Large intestine (tissue), 3 donors: ENCODE results near the gene CLDN7. TPM values are rescaled to one million over a fixed set of nuclear protein-coding genes. Genes with fewer than 3 reads are reported as not detected.
A peak's percentile ranks its signal among the peaks of the same experiment; 100 is the strongest.

Source experiments
- DNase-seq, 2 donors: peaks; one replicate each; pipeline versions ENCODE4 v3.0.0 to v3.0.0-alpha.2; 2013
- H3K27ac ChIP-seq: one replicate; pipeline ENCODE4 v1.5.1; 2013; ENCODE audit warnings: low read length
- H3K27me3 ChIP-seq: 2 replicates; pipeline ENCODE4 v1.6.1; 2013; ENCODE audit warnings: low read length; ENCODE audit not compliant: control insufficient read depth, insufficient read depth
- H3K36me3 ChIP-seq: 2 replicates; pipeline ENCODE4 v1.6.1; 2013; ENCODE audit warnings: low read length; ENCODE audit not compliant: control insufficient read depth, insufficient read depth
- H3K4me1 ChIP-seq: one replicate; pipeline ENCODE4 v1.6.1; 2013; ENCODE audit warnings: low read length; ENCODE audit not compliant: control insufficient read depth, insufficient read depth
- H3K4me3 ChIP-seq: one replicate; pipeline ENCODE4 v1.5.1; 2013; ENCODE audit warnings: low read length
- H3K9me3 ChIP-seq: one replicate; pipeline ENCODE4 v1.6.1; 2013; ENCODE audit warnings: mild to moderate bottlenecking, low read depth, low read length, moderate library complexity; ENCODE audit not compliant: control insufficient read depth
- WGBS: methylation state at CpG from one replicate; pipeline ENCODE4 v1.1.5; 2013; ENCODE audit warnings: low lambda C conversion rate; ENCODE audit not compliant: insufficient coverage; 5-methylcytosine and 5-hydroxymethylcytosine counted together
- polyA plus RNA-seq: library from polyadenylated mRNA; unstranded; fragments of 120-200 nt; gene quantifications from one replicate; pipeline ENCODE4 v1.2.1, GENCODE V29; 2013

CLDN7 gene
- polyA plus RNA-seq, 1 donor = 250 TPM

DNA sequence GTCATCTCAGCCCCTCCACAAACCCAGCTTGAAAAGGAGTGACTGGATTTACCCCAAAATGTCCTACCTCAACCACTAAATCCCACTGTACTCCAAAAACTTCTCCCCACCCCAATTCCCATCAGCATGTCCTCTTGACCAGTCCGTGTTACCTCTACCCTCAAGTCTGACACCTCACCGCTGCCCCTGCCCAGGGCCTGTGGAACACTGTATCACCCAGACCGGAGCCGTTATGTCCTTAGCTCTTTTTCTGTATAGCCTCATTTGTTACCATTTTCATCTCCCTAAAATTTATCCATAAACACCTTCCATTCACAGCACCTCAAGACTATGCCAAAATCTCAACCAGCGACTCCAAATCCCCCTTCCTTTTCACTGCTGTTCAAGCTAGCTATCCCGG, 25.5 kb downstream of the CLDN7 start:
- Histone ChIP-seq H3K27ac (peak overlapping the region; percentile 66), H3K4me1 (peaks cover 40% of the 10 kb centered on the region), H3K27me3 (no peaks in the 10 kb centered on the region), H3K4me3 (peak overlapping the region; percentile 98), H3K36me3 (peaks cover 34% of the 10 kb centered on the region), H3K9me3 (no peaks in the 10 kb centered on the region)
- DNase-seq = no peak
- 88% methylated on average over 5 of the region's 6 CpGs for WGBS

- Histone ChIP-seq H3K27me3 (no peaks in the 10 kb centered on the region), H3K4me3 (peak overlapping the region; percentile 95), H3K36me3 (peaks cover 32% of the 10 kb centered on the region), H3K27ac (peak overlapping the region; percentile 96), H3K4me1 (peaks cover 37% of the 10 kb centered on the region), H3K9me3 (no peaks in the 10 kb centered on the region)
- peak in 1 of 2 donors; percentile 65 for DNase-seq
- WGBS = no CpG with 5 or more reads among the region's 22 CpGs
Observed at GRCh38 chr17:7235693-7236665, 26.3 kb downstream of the CLDN7 start.

DNA sequence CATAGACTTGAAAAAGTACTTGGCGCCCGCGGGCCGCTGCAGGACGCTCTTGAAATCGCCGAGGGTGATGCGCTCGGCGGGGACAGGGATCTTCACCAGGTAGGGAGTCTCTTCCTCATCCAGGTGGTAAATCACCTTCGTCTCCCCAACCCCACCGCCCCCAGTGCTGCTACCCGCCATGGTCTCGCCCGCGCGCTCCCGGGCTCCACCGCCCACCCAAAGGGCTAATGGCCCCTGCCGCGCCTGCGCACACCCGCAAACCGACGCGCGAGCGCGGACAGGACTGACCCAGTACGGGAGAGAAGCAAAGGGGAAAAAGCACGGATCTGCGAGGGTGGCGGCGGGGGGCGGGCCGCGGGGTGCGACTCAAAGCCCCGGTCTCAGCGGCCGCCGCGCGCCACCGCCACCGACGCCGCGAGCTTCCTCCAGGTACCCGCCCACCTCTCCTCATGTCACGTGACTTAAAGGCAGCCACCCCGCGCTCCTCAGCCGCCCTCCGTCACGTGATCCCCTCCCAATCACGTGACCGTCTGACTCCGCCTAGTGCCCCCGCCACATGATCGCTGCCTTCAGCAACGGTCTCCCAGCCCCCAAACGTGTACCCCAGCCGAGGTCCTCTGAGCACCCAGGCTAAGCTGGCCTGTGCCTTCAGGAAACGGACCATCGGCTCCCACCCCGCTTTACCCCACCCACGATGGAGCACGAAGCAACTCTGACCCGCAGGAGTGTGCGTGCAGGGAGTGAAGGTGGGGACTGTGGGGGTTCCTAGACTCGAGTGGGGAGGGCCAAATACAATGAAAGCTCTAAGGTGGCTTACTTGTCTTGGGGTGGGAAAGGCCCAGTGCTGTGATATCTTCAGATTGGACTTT, 28.0 kb downstream of the CLDN7 start, which contains the start of gene DVL2:
Gene DVL2, minus strand, starts transcription at position 435 of the 869 bp plus-strand sequence. Its CDS starts 255 bp downstream, at position 180.
- Histone ChIP-seq H3K36me3 (peaks cover 37% of the 10 kb centered on the region), H3K27ac (peak within 1 kb of the TSS; percentile 96), H3K4me3 (peak within 1 kb of the TSS; percentile 95), H3K27me3 (no peaks in the 10 kb centered on the region), H3K9me3 (no peaks in the 10 kb centered on the region), H3K4me1 (peaks cover 26% of the 10 kb centered on the region)
- WGBS = no CpG with 5 or more reads among the region's 72 CpGs
- DNase-seq = peak; percentile 96 to 97

GRCh38 chr17:7233701-7234082, 28.6 kb downstream of the CLDN7 start:
- H3K4me1 ChIP-seq = peaks cover 26% of the 10 kb centered on the region
- WGBS = no CpG with 5 or more reads among the region's 9 CpGs
- peaks cover 43% of the 10 kb centered on the region for H3K36me3 ChIP-seq
- H3K9me3 ChIP-seq = peaks cover 2% of the 10 kb centered on the region
- H3K4me3 ChIP-seq = peak overlapping the region; percentile 95
- H3K27me3 ChIP-seq = no peaks in the 10 kb centered on the region
- no peak for DNase-seq
- peak overlapping the region; percentile 96 for H3K27ac ChIP-seq

GRCh38 chr17:7232114-7232513, 30.2 kb downstream of the CLDN7 start:
- no peaks in the 10 kb centered on the region for H3K27me3 ChIP-seq
- DNase-seq = no peak
- H3K4me3 ChIP-seq = peak overlapping the region; percentile 95
- peaks cover 2% of the 10 kb centered on the region for H3K9me3 ChIP-seq
- no CpG with 5 or more reads among the region's 5 CpGs for WGBS
- no peak overlapping the region for H3K27ac ChIP-seq
- H3K36me3 ChIP-seq = peaks cover 56% of the 10 kb centered on the region
- peaks cover 21% of the 10 kb centered on the region for H3K4me1 ChIP-seq

DNA sequence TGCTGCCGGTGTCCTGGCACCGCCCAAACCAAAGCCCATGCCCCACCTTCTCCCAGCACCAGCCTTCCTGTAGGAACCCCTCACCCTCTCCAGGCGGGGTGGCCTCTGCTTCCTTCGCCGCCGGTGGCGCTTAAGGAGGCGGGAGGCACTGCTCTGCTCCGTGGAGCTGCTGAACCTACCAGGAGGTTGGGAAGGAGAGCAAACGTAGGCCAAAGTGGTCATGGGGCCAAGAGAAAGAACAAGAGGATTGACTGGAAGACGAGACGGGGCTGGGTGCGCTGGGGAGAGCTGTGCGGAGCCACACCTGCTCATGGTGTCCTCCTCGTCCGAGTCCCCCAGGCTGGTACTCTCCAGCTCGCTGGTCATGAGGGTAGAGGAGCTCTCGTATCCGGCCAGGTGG, 32.8 kb downstream of the CLDN7 start:
- Histone ChIP-seq H3K4me3 (no peak overlapping the region), H3K36me3 (peaks cover 61% of the 10 kb centered on the region), H3K4me1 (peaks cover 7% of the 10 kb centered on the region), H3K27me3 (no peaks in the 10 kb centered on the region), H3K9me3 (peaks cover 2% of the 10 kb centered on the region), H3K27ac (no peak overlapping the region)
- no peak for DNase-seq
- WGBS = no CpG with 5 or more reads among the region's 19 CpGs

DNA sequence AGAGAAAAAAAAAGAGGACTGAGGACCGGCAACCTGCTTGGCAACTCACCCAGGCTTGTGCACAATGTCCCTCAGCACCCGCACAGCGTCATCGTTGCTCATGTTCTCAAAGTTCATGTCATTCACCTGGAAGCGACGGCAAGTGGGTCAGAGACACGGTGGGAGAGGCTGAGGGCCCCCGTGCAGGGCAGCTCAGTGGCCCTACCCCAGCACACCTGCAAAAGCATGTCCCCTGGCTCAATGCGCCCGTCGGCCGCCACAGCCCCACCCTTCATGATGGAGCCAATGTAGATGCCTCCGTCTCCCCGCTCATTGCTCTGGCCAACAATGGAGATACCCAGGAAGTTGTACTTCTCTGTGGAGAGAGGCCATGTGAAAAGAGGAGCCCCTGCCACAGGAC, 33.4 kb downstream of the CLDN7 start:
- Histone ChIP-seq H3K4me1 (peaks cover 7% of the 10 kb centered on the region), H3K27ac (no peak overlapping the region), H3K27me3 (no peaks in the 10 kb centered on the region), H3K4me3 (no peak overlapping the region), H3K9me3 (peaks cover 2% of the 10 kb centered on the region), H3K36me3 (peaks cover 67% of the 10 kb centered on the region)
- WGBS = no CpG with 5 or more reads among the region's 14 CpGs
- DNase-seq = no peak

- H3K4me1 ChIP-seq = peaks cover under 1% of the 10 kb centered on the region
- no peak overlapping the region for H3K4me3 ChIP-seq
- no peak overlapping the region for H3K27ac ChIP-seq
- no peak for DNase-seq
- whole genome bisulfite sequencing = no CpG with 5 or more reads among the region's 31 CpGs
- no peaks in the 10 kb centered on the region for H3K27me3 ChIP-seq
- peaks cover 2% of the 10 kb centered on the region for H3K9me3 ChIP-seq
- peaks cover 86% of the 10 kb centered on the region for H3K36me3 ChIP-seq
Observed at GRCh38 chr17:7226721-7227710, 35.3 kb downstream of the CLDN7 start.

GRCh38 chr17:7225711-7226331, 36.5 kb downstream of the CLDN7 start:
- no peak for DNase-seq
- Histone ChIP-seq H3K4me3 (no peak overlapping the region), H3K27me3 (no peaks in the 10 kb centered on the region), H3K27ac (no peak overlapping the region), H3K4me1 (peaks cover 12% of the 10 kb centered on the region), H3K36me3 (peaks cover 97% of the 10 kb centered on the region), H3K9me3 (peaks cover 2% of the 10 kb centered on the region)
- no CpG with 5 or more reads among the region's 21 CpGs for WGBS
